GM06990 (cell line): ENCODE results near the gene ASTL.

Experiments
- DNase-seq: peaks from one replicate; pipeline ENCODE4 v3.0.0-alpha.2; 2011; ENCODE audit not compliant: insufficient read length; ENCODE audit errors: extremely low read depth
- H3K27me3 ChIP-seq: replicated peaks from 2 replicates; pipeline ENCODE4 v1.6.0; 2011; ENCODE audit warnings: low read length; ENCODE audit not compliant: control insufficient read depth, insufficient read depth
- H3K36me3 ChIP-seq: 2 replicates; pipeline ENCODE4 v1.5.1; 2011; ENCODE audit warnings: low read length; ENCODE audit not compliant: control insufficient read depth, insufficient read depth
- H3K4me3 ChIP-seq: replicated peaks from 2 replicates; pipeline ENCODE4 v1.5.1; 2011; ENCODE audit warnings: low read depth, mild to moderate bottlenecking, control low read depth, low read length
- TF ChIP-seq, protein P1 (sequence below): IDR thresholded peaks from 2 replicates; pipeline ENCODE4 v1.5.1; 2011; ENCODE audit warnings: low read length, control low read depth, mild to moderate bottlenecking, inconsistent platforms; ENCODE audit not compliant: insufficient read depth, poor library complexity, severe bottlenecking

ASTL gene

DNA sequence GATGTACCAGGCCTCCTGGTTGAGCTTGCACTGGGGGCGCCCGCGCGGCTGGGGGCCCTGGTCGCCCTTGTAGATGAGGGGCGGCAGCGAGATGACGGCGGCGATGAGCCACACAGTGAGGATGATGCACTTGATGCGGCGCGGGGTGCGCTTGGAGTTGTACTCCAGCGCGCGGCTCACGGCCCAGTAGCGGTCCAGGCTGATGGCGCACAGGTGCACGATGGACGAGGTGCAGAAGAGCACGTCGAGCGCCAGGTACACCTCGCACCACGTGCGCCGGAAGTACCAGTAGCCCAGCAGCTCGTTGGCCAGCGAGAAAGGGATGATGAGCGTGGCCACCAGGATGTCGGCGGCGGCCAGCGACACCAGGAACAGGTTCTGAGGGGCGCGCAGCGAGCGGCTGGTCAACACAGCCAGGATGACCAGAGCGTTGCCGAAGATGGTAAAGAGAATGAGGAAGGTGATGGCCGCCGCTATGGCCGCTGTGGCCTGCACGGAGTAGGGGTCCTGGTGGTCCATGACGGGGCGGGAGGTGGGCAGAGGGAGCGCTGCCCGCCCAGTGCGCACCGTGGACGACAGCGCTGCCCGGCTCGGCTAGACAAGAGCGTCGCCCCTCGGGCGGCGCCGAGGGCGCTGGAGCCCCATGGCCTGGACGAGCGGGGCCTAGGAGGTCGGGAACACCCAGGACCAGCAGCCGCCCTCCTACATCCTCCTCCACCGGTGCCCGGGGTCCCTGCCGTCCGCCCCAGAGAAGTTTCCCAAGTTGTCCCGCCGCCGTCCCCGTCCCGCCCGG lies 22.5 kb downstream of the ASTL start:
- no peaks in the 10 kb centered on the region; the same call in 1 of the 2 replicates for H3K27me3 ChIP-seq
- peak overlapping the region; percentile 57 for H3K4me3 ChIP-seq

DNA sequence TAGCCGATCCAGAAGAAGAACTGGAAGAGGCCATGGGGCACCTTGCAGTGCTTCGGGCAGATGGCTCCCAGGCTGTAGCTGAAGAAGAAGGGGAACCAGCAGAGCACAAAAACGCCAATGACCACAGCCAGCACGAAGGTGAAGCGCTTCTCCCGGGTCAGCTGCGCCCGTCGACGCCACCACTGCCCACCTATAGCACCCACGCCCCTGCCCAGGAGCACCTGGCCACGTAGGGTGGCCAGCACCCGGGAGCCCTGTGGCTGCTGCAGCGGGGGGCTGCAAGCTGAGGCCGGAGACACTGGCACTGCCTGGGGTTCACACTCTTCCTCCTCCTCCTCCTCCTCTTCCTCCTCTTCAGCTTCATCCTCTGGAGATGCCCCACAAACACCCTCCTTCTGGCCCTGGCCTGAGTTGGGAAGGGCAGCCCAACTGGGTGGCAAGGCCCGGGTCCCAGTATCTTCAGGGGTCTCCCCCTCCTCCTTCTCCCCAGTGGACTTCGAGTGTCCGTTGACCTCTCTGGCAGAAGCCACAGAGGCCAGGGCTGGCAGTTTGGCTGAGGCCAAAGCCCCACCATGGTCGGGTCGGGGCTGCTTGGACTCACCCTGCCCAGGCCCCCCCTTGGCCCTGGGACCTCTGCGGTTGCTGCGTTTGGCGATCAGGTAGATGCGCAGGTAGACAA lies 23.3 kb downstream of the ASTL start:
- TF ChIP-seq, protein P1, sequence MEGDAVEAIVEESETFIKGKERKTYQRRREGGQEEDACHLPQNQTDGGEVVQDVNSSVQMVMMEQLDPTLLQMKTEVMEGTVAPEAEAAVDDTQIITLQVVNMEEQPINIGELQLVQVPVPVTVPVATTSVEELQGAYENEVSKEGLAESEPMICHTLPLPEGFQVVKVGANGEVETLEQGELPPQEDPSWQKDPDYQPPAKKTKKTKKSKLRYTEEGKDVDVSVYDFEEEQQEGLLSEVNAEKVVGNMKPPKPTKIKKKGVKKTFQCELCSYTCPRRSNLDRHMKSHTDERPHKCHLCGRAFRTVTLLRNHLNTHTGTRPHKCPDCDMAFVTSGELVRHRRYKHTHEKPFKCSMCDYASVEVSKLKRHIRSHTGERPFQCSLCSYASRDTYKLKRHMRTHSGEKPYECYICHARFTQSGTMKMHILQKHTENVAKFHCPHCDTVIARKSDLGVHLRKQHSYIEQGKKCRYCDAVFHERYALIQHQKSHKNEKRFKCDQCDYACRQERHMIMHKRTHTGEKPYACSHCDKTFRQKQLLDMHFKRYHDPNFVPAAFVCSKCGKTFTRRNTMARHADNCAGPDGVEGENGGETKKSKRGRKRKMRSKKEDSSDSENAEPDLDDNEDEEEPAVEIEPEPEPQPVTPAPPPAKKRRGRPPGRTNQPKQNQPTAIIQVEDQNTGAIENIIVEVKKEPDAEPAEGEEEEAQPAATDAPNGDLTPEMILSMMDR: no peak
- H3K4me3 ChIP-seq: no peak overlapping the region
- no peaks in the 10 kb centered on the region for H3K27me3 ChIP-seq
- no peaks in the 10 kb centered on the region for H3K36me3 ChIP-seq
- DNase-seq: no peak

More for the DNA sequence above, 22.5 kb downstream of the ASTL start:
- H3K36me3 ChIP-seq: no peaks in the 10 kb centered on the region
- TF ChIP-seq, protein P1: no peak
- DNase-seq: no peak

DNA sequence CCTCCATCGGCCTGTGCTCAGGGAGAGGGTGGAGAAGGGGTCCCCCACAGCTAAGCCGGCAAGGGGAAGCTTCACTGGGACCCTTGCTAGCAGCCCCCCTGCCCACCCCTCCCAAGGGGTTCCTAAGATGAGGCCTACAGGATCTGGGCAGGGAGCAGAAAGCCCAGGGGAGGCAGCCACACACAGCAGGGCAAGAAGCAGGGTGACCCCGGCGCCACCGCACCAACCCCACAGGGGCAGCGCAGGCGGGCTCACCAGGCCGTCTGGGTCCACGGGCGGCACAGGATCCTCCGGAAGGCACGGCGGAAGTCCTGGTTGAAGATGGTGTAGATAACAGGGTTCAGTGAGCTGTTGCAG lies 23.8 kb downstream of the ASTL start:
- TF ChIP-seq, protein P1: no peak
- Histone ChIP-seq H3K36me3 (no peaks in the 10 kb centered on the region), H3K27me3 (no peaks in the 10 kb centered on the region), H3K4me3 (no peak overlapping the region)
- DNase-seq: no peak

DNA sequence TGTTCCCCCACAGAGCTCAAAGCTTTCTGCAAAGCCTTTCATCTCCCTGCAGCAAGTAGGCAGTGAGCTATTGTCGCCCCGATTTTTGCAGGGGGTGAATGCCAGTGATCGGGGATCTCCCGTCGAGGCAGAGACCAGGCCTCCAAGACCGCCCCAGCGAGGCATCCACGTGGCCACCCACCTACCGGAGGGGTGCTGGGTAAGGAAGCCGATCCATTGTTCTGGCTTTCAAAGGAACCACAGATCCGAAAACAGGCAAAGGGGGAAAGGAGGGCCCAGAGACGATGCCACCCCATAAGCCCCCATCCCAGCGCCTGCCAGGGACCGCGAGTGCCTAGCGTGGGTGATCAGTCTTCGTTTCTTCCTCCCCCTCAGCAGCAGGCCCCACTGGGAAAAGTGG lies 24.4 kb downstream of the ASTL start:
- Histone ChIP-seq H3K36me3 (no peaks in the 10 kb centered on the region), H3K4me3 (no peak overlapping the region), H3K27me3 (no peaks in the 10 kb centered on the region)
- DNase-seq: no peak
- TF ChIP-seq, protein P1: no peak

DNA sequence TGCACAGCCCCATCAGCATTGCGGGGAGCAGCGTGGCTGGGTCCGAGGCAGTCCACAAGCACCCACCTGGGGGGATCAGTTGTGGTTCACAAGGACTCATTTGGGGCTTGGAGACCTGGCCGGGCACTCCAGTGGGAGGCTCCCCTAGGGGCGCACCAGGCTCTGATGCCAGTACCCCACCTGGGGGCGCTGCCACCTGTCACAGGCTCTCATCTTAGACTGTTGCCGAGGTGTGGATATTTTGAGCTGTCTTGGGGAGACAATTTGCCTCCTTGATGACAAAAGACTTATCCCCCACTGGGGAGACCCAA lies 25.0 kb downstream of the ASTL start:
- DNase-seq: no peak
- TF ChIP-seq, protein P1: peak; percentile 44
- Histone ChIP-seq H3K27me3 (no peaks in the 10 kb centered on the region), H3K4me3 (no peak overlapping the region), H3K36me3 (no peaks in the 10 kb centered on the region)
